ENCODE data around the gene CARD19. TPM values are rescaled to one million over a fixed set of nuclear protein-coding genes. Genes with fewer than 3 reads are reported as not detected.

The CARD19 gene
- total and polyA plus RNA-seq, 2 experiments from 2014 or later, result 36.8 to 48.3 TPM

DNA sequence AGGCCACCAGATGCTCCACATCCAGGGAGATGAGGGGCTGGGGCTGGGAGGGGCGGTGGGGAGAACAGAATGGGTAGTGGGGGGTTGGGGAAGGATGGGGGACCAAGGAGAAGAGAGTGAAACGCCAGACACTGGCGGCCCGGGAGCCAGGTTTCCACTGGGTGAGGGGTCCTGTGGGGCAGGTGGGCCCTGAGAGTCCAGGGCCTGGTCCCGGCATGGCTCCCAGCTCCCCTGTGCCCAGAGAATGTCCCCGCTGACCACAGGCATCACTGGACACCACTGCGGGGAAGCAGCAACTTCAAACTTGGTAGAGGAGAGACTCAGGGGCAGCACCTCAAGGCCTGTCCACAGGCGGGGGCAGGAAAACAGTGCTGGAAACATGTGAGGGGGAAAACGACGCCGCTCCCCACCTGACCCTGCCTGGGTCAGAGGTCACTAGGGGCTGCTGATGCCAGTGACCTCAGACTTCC, 24.9 kb downstream of the CARD19 start (continued):
- TF ChIP-seq, protein P1, sequence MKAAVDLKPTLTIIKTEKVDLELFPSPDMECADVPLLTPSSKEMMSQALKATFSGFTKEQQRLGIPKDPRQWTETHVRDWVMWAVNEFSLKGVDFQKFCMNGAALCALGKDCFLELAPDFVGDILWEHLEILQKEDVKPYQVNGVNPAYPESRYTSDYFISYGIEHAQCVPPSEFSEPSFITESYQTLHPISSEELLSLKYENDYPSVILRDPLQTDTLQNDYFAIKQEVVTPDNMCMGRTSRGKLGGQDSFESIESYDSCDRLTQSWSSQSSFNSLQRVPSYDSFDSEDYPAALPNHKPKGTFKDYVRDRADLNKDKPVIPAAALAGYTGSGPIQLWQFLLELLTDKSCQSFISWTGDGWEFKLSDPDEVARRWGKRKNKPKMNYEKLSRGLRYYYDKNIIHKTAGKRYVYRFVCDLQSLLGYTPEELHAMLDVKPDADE (IDR thresholded peaks at IDR 0.05), result no peak
- TF ChIP-seq EZH2phosphoT487 (IDR thresholded peaks at IDR 0.05; ENCODE audit: unreplicated experiment), result no peak
- TF ChIP-seq JUNB (IDR thresholded peaks at IDR 0.05; ENCODE audit: unreplicated experiment), result no peak
- no peak for TF ChIP-seq ZNF114 (CRISPR knock-in tag; IDR thresholded peaks at IDR 0.05)
- TF ChIP-seq ZNF331 (CRISPR knock-in tag; IDR thresholded peaks at IDR 0.05; ENCODE audit: low read depth), result no peak
- TF ChIP-seq CREB1 (CRISPR knock-in tag; IDR thresholded peaks at IDR 0.05; ENCODE audit: low read depth), result no peak
- no peak for TF ChIP-seq REST (IDR thresholded peaks at IDR 0.05; ENCODE audit: unreplicated experiment)

DNA sequence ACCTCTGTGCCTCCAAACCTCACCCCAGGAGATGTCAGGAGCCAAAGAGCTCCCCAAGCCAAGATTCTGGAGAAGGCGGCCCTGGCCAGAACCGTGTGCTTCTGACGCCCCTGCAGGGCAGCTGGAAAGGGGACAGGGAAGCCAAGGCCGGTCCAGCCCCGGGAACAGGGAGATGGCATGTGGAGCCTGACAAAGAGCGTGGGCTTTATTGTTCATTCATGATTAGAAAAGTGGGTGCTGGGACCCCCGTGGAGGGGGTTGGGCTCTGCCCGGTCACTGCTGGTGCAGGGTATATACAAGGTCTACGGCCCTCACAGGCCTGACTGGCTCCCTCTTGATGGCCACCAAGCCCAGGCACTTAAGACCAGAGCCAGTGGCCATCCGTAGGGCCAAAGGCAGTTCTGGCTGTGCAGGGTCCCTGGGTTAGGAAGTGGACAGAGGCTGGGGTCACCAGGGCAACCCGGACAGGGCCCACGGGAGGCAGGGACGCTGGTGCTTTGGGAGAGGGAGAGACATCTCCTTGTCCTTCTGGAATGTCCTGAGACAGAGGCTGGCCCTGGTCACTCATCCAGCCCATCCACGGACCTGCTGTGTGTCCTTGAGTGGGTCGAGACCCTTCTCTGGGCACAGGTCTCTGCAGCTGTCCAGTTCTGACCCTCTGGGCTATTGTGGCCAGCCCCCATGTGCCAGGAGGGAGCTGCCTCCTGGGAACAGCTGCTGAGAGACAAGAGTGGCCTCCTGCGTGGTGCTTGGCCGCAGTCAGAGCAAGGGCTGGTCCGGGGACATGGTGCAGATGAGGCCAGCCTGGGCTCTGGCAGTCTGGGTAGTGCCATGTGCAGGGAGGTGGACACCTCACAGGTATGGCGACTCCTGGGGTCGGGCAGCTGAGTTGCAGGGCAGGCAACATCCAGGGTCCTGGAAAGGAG, 25.6 kb downstream of the CARD19 start:
- Histone ChIP-seq H3K36me3 (ENCODE audit: insufficient read depth) (no peaks in the 10 kb centered on the region), H3K4me3 (no peak overlapping the region), H3K4me2 (no peak overlapping the region), H2AFZ (no peak overlapping the region), H3F3A (replicated peaks; ENCODE audit: low read depth) (no peaks in the 10 kb centered on the region), H3K27me3 (ENCODE audit: insufficient read depth) (no peaks in the 10 kb centered on the region), H3K9me2 (ENCODE audit: insufficient read depth) (no peaks in the 10 kb centered on the region), H4K20me1 (replicated peaks; ENCODE audit: insufficient read depth) (no peaks in the 10 kb centered on the region), H3K79me2 (replicated peaks; ENCODE audit: insufficient read depth) (no peaks in the 10 kb centered on the region), H3K27ac (ENCODE audit: low read depth) (no peak overlapping the region), H3K4me1 (ENCODE audit: insufficient read depth) (peaks cover 6% of the 10 kb centered on the region)
- Mint-ChIP-seq H3K4me3 (no peak overlapping the region), H3K9me3 (no peaks in the 10 kb centered on the region), H3K27ac (no peak overlapping the region), H3K27me3 (ENCODE audit: insufficient read depth, low read depth, poor library complexity) (peaks cover 5% of the 10 kb centered on the region), H3K36me3 (ENCODE audit: low read depth) (peaks cover 5% of the 10 kb centered on the region; the same call in 2 of the 3 replicates), H3K4me1 (peaks cover 8% of the 10 kb centered on the region; the same call in 2 of the 3 replicates)
- no peak for ATAC-seq
- DNase-seq (ENCODE audit: low spot score), result no peak
- TF ChIP-seq POLR2AphosphoS5 (IDR thresholded peaks at IDR 0.05; ENCODE audit: low read depth) (no peak), ZNF331 (CRISPR knock-in tag; IDR thresholded peaks at IDR 0.05; ENCODE audit: low read depth) (no peak), REST (IDR thresholded peaks at IDR 0.05; ENCODE audit: unreplicated experiment) (no peak), EZH2 (IDR thresholded peaks at IDR 0.05; ENCODE audit: low read depth, unreplicated experiment) (no peak)
- TF ChIP-seq, protein P1 (IDR thresholded peaks at IDR 0.05), result no peak
